Hematopoietic multipotent progenitor cell treated with erythropoietin and hydrocortisone succinate and interleukin-3 and kit ligand, for 15 days (in vitro differentiated cells): ENCODE results near the gene PIAS1.
A peak's percentile ranks its signal among the peaks of the same experiment; 100 is the strongest.
"Not testable (repeated sequence)": the region's sequence is repeated elsewhere in the genome, so short reads cannot be mapped to it uniquely, and the experiment has no call there.

Experiments used
- DNase-seq: peaks from one replicate; pipeline ENCODE4 v3.0.0-alpha.2; 2015; ENCODE audit warnings: low spot score

Gene PIAS1

DNA sequence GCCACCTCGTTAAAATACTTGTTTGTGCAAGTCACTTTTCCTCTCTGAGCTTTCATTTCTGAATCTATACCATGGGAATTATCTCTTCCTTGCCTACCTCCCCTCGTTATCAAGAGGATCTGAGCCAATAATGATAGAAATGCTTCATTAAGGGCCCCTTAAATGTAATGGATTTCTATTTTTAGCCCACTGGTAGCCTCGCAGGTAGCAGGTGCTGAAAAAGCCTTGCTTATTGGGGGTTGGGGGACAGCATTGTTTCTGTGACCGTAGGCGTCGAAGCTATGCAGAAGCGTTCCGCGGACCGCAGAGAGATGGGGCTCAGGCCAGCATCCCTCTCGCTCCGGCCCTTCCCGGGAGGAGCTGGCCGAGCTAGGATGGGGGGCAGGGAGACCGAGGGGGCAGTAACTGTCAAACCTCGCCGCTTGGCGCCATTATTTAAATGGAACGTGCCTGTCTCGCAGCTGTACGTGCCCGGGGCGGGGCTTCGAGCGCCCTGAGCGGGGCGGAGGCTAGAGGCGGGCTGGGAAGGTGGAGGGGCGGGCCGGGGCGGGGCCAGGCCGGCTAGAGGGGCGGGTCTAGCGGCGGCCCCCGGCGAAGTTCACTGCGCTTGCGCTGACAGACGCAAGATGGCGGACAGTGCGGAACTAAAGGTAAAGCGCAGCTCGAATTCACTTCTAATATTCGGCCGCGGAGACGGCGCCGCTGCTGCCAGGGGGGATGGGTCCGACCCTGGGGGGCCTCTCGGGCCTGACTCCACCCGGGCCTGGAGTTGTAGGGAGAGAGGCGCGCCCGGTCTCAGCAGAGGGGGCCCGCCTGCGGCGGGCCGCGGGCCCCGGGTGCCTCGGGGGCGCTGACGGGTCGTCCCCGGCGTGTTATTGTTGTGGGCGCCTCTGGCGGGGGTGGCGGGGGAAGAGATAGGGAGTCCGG lies at the start of gene PIAS1:
TSS of gene PIAS1 (plus strand) at position 615 of the 927 bp plus-strand sequence. CDS start at position 627, 12 bp downstream.
- DNase-seq: peak; percentile 96

GRCh38 chr15:68007642-68008041 lies 46.5 kb upstream of the PIAS1 start:
- not testable (repeated sequence) for DNase-seq

DNA sequence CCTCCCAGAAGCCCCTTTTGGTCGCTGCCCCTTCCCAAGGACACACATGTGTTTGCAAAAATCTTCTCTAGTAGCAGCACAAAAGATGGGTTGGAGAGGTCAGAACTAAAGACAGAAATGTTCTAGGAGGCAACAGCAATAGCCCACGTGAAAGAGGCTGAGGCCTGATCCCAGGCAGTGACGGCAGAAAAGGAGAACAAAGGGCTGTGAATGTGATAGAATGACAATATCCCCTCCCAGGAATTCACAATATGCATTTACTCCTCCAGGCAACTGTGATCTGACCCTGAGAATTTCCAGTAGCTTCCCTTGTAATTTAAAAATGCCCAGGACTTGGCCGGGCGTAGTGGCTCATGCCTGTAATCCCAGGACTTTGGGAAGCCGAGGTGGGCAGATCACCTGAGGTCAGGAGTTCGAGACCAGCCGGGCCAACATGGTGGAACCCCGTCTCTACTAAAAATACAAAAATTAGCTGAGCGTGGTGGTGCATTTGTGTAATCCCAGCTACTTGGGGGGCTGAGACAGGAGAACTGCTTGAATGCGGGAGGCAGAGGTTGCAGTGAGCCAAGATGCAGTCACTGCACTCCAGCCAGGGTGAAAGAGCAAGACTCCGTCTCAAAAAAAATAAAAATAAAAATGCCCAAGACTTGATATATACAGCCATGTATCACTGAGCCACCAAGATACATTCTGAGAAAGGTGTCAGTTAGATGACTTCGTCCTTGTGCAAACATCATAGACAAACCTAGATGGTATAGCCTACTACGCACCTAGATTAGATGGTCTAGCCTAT lies 43.6 kb upstream of the PIAS1 start:
- DNase-seq: no peak

DNA sequence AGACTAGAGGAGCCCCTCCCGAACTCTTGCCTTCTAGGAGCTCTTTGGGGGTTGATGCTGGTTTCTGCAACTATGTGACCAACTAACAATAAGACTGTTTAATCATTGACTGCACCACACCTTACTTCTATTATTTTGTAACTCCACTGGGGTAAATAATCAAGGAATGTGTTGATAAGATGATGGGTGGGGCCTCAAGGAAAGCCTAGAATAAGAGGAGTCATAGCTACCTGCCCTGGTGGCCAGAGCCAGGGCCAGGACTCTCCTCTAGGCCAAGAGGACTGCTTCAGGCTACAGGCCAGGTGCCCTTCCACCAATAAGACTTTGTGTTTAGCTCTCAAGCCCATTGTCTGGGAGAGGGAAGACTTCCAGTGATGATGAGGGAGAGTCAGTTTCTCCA lies 41.2 kb upstream of the PIAS1 start:
- DNase-seq: no peak

- no peak for DNase-seq
Observed at GRCh38 chr15:68014219-68014618, 39.9 kb upstream of the PIAS1 start.

DNA sequence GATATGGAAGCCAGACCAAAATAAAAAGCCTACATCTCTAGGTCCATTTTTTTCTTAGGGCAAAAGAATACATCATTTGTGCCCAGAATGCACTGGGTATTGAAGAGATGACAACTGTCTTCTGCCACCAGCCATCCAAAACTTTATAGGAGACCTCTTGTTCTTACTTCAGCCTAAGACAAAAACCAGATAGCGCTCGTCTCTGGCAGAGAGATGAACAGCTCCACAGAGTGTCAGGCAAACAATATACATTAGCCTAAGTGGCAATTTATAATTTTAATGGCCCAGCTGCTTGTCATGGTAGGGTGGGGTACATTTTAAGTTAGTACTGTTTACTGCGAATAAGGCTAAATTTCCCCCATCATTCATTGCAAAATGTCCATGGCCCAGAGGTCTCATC lies 38.9 kb upstream of the PIAS1 start:
- no peak for DNase-seq

- DNase-seq: no peak
Observed at GRCh38 chr15:68017201-68017600, 36.9 kb upstream of the PIAS1 start.

DNA sequence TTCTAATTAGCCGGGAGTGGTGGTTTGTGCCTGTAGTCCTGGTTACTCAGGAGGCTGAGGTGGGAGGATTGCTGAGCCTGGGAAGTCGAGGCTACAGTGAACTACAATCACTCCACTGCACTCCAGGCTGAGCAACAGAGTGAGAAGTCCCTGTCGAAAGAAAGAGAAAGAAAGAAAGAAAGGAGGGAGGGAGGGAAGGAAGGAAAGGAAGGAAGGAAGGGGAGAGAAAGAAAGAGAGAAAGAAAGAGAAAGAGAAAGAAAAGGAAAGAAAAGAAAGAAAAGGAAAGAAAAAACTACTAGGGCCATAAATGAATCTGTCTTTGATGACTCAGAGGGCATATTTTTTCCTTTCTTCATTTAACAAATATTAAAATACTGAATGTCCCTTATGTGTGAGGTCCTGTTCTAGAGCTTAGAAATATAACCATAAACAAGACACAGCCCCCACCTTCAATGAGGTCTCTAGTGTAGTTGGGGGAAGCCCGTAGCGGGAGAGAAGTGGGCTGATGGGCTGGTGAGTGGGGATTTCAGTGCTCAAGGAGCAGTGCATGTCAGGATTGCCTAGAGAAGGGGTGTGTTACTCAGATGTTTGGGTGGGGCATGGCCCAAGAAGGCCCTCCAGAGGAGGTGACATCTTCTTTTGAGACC lies 35.2 kb upstream of the PIAS1 start:
- DNase-seq: no peak

DNA sequence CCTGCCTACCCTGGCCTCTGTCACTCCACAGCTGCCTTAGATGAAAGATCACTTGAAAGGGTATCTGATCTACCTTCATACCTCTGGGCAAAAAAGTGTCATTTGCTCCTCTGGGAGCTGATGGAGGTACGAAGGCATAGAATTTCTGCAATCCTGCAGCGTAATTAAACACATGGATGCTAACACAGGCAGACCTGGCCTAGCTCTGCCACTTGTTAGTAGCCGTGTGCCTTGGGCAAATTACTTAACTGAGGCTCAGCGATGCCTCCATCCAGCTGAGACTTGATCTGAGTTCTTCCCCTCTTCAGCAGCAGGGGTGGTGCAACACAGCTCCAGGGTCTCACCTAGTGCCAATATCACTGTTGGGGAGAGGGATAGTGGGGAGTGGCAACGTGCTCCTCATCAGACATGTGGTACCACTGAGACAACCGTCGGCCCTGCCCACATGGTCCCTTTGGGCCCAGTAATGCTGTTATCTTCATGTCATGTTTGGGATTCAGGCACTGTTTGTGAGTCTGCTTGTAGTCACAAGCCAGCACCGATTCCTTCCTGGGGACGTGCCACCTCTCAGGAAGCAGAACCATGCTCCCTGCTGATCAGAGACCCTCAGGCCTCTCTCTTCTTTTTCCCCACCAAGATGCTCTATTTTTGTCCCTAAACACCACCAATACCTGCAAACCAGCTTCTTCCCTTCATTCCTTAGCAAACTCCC lies 34.1 kb upstream of the PIAS1 start:
- no peak for DNase-seq

- no peak for DNase-seq
Observed at GRCh38 chr15:68020685-68021084, 33.4 kb upstream of the PIAS1 start.

GRCh38 chr15:68022061-68022460 lies 32.1 kb upstream of the PIAS1 start:
- DNase-seq: no peak

DNA sequence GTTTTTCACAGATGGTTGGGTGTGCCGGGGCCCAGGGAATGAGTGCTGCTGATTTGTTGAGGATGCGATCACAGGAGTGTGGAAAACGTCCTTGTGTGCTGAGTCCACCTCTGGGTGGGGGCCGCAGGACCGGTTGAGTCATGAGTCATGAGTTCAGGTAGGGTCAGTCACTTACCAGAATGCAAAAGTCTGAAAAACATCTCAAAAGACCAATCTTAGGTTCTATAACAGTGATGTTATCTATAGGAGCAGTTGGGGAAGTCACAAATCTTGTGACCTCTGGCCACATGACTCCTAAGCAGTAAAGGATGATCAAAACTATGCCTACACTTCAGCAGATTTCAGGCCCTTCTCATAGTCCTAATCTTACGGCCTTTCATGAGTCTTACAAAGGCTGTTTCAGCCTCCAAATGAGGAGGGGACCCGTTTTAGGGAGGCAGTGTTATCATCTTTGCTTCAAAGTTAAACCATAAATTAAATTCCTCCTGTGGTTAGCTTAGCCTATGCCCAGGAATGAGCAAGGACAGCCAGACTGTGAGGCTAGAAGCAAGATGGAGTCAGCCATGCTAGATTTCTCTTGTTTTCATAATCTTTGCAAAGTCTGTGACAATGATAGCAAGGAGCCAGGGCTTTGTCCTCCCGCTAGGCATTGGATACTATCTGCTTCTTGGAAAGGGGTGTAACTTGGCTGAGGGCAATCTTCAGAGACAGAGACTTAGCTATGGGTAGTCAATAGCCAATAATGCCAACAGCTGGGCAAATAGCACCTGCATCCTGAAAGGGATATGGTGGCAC lies 30.6 kb upstream of the PIAS1 start:
- no peak for DNase-seq

DNA sequence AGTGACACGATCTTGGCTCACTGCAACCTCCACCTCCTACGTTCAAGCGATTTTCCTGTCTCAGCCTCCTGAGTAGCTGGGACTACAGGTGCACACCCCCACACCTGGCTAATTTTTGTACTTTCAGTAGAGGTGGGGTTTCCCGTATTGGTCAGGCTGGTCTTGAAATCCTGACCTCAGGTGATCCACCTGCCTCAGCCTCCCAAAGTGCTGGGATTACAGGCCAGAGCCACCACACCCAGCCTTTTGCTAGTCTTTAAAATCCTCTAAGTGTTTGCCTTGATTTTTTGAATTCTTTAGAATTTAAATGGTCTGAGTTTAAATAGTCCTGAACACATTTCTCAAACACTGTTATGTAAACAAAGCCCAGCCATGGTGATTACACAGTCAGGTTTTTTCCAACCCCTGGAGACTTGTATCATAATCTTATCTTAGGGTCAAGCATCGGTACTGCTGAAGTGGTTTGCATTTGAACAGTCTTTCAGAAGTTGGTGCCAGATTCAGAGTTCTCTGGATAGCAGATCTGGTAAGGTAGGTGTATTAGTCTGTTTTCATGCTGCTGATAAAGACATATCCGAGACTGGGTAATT lies 28.2 kb upstream of the PIAS1 start:
- no peak for DNase-seq

DNA sequence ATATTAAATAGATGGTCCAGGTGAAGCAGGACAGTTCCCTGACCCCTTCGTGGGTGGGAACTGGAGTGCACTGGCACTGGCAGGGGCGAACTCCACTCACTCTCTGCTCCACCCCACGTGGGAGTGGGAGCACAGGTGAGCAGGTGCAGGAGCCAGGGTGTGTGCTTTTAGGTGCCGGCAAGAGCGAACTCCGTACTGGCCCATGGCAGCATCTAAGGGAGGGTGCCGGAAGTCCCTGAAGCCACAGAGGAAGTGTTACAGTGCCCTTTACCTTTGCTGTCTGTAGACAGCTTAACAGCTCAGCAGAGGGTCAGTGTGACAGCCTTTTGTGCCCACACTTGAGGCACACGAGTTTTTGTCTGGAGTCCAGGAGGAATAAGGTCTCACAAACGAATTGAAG lies 26.7 kb upstream of the PIAS1 start:
- no peak for DNase-seq

- no peak for DNase-seq
Observed at GRCh38 chr15:68028137-68028887, 25.8 kb upstream of the PIAS1 start.

GRCh38 chr15:68028888-68029207 lies 25.3 kb upstream of the PIAS1 start:
- no peak for DNase-seq

DNA sequence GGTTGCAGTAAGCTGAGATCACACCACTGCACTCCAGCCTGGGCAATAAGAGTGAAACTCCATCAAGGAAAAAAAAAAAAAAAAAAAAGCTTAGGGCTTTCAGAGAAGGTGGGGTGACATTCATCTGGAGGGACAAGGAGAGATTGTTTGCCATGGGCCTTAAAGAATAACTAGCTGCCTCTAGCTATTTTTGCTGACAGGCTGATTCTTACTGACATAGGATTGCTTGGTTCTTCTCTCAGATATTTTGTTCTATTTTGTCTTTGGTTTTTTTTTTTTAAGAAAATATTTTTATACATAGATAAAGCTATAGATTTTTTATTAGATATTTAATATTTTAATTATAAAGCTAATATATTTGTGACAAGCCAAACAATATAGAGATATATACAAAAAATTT lies 24.2 kb upstream of the PIAS1 start:
- no peak for DNase-seq

DNA sequence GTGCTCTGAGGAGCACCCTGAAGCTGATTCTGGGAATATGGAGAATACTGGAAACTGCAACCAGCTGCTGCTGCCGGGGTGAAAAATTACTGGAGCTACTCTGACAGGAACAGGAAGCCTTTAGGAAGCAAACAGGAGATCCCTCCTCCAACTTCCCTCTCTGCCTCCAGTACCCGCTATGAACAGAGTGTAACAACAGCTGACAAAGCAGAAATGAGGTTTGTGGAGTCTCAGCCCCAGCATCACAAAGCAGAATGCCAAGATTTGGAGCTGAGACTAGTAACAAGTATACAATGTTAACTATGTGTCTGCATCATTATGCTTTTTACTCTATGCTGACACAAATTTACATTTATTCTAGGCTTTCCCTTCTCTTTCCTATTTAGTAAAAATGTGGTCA lies 22.7 kb upstream of the PIAS1 start:
- DNase-seq: no peak

GRCh38 chr15:68032672-68033071 lies 21.4 kb upstream of the PIAS1 start:
- no peak for DNase-seq

GRCh38 chr15:68034081-68034480 lies 20.0 kb upstream of the PIAS1 start:
- DNase-seq: no peak
